SK-N-SH (cell line): ENCODE measurements around the gene ZNF578.

ENCODE experiments used
- EP300 ChIP-seq, 2 experiments: IDR thresholded peaks; 2 replicates each; pipeline versions ENCODE4 v1.4.0 to v1.6.1; 2012; ENCODE audit warnings: borderline replicate concordance in 1 of 2, low read depth in 1 of 2, low read length in 1 of 2
- GABPA ChIP-seq: IDR thresholded peaks from 2 replicates; pipeline ENCODE4 v1.4.0; 2012; ENCODE audit warnings: low read depth, mild to moderate bottlenecking
- GATA2 ChIP-seq: sonication (generic); formaldehyde crosslinking; IDR thresholded peaks from 2 replicates; pipeline ENCODE4 v1.5.0; 2020; ENCODE audit warnings: mild to moderate bottlenecking, missing genetic modification reagents
- JUND ChIP-seq: IDR thresholded peaks from 2 replicates; pipeline ENCODE4 v1.4.0; 2012
- NFIC ChIP-seq: IDR thresholded peaks from 2 replicates; pipeline ENCODE4 v1.4.0; 2012; ENCODE audit warnings: borderline replicate concordance
- POLR2AphosphoS5 ChIP-seq: IDR thresholded peaks from 2 replicates; pipeline ENCODE4 v1.6.1; 2012; ENCODE audit warnings: low read depth, low read length
- RXRA ChIP-seq: IDR thresholded peaks from 2 replicates; pipeline ENCODE4 v1.4.0; 2012; ENCODE audit warnings: low read depth, mild to moderate bottlenecking, borderline replicate concordance
- SIN3A ChIP-seq: IDR thresholded peaks from 2 replicates; pipeline ENCODE4 v1.6.1; 2012; ENCODE audit warnings: low read depth, mild to moderate bottlenecking, low read length, moderate library complexity, borderline replicate concordance
- TAF1 ChIP-seq: IDR thresholded peaks from 2 replicates; pipeline ENCODE4 v1.6.1; 2012; ENCODE audit warnings: low read depth, mild to moderate bottlenecking, low read length, moderate library complexity, borderline replicate concordance
- YY1 ChIP-seq: IDR thresholded peaks from 2 replicates; pipeline ENCODE4 v1.4.0; 2012; ENCODE audit warnings: low read depth, mild to moderate bottlenecking
- TF ChIP-seq, protein P1 (sequence below): IDR thresholded peaks from 2 replicates; pipeline ENCODE4 v1.4.0; 2012; ENCODE audit warnings: low read depth
- TF ChIP-seq, protein P2 (sequence below): fragments of 200-600 bp; sonication (generic); IDR thresholded peaks from 2 replicates; pipeline ENCODE4 v1.6.1; 2017; ENCODE audit warnings: antibody characterized with exemption, mild to moderate bottlenecking, moderate library complexity
- TF ChIP-seq, protein P3 (sequence below): IDR thresholded peaks from 2 replicates; pipeline ENCODE4 v1.6.1; 2012; ENCODE audit warnings: mild to moderate bottlenecking, low read depth, low read length, moderate library complexity
- TF ChIP-seq, protein P4 (sequence below): IDR thresholded peaks from 2 replicates; pipeline ENCODE4; 2012

DNA sequence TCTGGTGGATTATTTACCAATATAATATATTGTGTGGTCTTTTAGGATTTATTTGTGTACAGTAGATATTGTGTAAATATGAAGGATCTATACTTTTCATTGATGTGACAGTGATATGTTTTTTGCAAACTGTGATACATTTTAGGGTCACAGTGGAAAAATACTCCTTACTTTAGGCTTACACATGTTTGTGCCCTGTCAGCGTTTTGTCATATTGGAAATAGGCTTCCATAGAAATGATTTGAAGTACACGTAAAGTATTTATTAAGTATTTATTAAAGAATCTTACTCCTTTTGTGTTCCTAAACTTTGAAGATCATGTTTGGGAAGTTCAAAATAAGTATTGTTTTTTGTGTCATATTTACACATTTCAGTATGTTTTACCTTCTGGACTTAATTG, 79.1 kb downstream of the ZNF578 start:
- TF ChIP-seq, protein P1, sequence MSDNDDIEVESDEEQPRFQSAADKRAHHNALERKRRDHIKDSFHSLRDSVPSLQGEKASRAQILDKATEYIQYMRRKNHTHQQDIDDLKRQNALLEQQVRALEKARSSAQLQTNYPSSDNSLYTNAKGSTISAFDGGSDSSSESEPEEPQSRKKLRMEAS = no peak
- TF ChIP-seq, protein P2, sequence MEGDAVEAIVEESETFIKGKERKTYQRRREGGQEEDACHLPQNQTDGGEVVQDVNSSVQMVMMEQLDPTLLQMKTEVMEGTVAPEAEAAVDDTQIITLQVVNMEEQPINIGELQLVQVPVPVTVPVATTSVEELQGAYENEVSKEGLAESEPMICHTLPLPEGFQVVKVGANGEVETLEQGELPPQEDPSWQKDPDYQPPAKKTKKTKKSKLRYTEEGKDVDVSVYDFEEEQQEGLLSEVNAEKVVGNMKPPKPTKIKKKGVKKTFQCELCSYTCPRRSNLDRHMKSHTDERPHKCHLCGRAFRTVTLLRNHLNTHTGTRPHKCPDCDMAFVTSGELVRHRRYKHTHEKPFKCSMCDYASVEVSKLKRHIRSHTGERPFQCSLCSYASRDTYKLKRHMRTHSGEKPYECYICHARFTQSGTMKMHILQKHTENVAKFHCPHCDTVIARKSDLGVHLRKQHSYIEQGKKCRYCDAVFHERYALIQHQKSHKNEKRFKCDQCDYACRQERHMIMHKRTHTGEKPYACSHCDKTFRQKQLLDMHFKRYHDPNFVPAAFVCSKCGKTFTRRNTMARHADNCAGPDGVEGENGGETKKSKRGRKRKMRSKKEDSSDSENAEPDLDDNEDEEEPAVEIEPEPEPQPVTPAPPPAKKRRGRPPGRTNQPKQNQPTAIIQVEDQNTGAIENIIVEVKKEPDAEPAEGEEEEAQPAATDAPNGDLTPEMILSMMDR = no peak
- no peak for TF ChIP-seq GATA2 (CRISPR knock-in tag)
- no peak for TF ChIP-seq JUND
- TF ChIP-seq POLR2AphosphoS5 = no peak
- no peak for TF ChIP-seq GABPA
- no peak for TF ChIP-seq EP300 (IDR thresholded peaks at IDR 0.05; ENCODE audit: borderline replicate concordance in 1 of 2, low read depth in 1 of 2, low read length in 1 of 2)
- TF ChIP-seq NFIC = no peak
- no peak for TF ChIP-seq YY1
- no peak for TF ChIP-seq RXRA
- no peak for TF ChIP-seq TAF1
- no peak for TF ChIP-seq SIN3A
- TF ChIP-seq, protein P3, sequence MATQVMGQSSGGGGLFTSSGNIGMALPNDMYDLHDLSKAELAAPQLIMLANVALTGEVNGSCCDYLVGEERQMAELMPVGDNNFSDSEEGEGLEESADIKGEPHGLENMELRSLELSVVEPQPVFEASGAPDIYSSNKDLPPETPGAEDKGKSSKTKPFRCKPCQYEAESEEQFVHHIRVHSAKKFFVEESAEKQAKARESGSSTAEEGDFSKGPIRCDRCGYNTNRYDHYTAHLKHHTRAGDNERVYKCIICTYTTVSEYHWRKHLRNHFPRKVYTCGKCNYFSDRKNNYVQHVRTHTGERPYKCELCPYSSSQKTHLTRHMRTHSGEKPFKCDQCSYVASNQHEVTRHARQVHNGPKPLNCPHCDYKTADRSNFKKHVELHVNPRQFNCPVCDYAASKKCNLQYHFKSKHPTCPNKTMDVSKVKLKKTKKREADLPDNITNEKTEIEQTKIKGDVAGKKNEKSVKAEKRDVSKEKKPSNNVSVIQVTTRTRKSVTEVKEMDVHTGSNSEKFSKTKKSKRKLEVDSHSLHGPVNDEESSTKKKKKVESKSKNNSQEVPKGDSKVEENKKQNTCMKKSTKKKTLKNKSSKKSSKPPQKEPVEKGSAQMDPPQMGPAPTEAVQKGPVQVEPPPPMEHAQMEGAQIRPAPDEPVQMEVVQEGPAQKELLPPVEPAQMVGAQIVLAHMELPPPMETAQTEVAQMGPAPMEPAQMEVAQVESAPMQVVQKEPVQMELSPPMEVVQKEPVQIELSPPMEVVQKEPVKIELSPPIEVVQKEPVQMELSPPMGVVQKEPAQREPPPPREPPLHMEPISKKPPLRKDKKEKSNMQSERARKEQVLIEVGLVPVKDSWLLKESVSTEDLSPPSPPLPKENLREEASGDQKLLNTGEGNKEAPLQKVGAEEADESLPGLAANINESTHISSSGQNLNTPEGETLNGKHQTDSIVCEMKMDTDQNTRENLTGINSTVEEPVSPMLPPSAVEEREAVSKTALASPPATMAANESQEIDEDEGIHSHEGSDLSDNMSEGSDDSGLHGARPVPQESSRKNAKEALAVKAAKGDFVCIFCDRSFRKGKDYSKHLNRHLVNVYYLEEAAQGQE = no peak
- TF ChIP-seq, protein P4, sequence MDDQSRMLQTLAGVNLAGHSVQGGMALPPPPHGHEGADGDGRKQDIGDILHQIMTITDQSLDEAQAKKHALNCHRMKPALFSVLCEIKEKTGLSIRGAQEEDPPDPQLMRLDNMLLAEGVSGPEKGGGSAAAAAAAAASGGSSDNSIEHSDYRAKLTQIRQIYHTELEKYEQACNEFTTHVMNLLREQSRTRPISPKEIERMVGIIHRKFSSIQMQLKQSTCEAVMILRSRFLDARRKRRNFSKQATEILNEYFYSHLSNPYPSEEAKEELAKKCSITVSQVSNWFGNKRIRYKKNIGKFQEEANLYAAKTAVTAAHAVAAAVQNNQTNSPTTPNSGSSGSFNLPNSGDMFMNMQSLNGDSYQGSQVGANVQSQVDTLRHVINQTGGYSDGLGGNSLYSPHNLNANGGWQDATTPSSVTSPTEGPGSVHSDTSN = no peak
